Activated gamma-delta T cell treated with Interleukin-2 at 50 U/mL for 16 hours (primary cell): ENCODE measurements around the gene CLIP2.
"Not testable (repeated sequence)": the region's sequence is repeated elsewhere in the genome, so short reads cannot be mapped to it uniquely, and the experiment has no call there.

Source experiments
- DNase-seq: peaks from one replicate; pipeline ENCODE4 v3.0.0-alpha.2; 2020

The CLIP2 gene

DNA sequence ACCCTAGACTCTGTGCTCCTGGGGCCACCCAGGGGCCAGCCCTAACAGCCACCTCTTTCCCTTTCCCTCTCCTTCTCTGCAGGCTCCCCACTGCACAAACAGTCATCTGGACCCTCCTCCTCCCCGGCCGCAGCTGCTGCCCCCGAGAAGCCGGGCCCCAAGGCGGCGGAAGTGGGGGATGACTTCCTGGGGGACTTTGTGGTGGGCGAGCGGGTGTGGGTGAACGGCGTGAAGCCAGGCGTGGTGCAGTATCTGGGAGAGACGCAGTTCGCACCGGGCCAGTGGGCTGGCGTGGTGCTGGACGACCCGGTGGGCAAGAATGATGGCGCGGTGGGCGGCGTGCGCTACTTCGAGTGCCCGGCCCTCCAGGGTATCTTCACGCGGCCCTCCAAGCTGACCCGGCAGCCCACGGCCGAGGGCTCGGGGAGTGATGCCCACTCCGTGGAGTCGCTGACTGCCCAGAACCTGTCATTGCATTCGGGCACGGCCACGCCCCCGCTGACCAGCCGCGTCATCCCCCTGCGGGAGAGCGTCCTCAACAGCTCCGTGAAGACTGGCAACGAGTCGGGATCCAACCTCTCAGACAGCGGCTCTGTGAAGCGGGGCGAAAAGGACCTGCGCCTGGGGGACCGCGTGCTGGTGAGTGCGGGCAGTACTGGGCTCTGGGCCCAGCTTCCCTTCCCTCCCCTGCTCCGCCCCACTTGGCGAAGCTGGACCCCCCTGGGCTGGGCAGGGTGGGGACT is 49.3 kb downstream of the CLIP2 start:
- no peak for DNase-seq

DNA sequence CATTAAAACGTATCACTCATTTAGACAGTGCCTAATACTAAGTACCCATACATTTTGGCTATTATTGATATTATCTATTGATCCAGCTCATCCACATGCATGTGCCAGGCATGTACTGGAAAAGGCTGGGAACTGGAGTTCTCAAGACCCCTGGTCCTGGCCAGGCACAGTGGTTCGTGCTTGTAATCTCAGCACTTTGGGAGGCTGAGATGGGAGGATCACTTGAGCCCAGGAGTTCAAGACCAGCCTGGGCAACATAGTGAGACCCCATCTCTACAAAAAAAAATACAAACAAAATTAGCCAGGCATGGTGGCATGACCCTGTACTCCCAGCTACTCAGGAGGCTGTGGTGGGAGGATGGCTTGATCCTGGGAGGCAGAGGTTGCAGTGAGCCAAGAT is 50.4 kb downstream of the CLIP2 start:
- DNase-seq, result not testable (repeated sequence)

DNA sequence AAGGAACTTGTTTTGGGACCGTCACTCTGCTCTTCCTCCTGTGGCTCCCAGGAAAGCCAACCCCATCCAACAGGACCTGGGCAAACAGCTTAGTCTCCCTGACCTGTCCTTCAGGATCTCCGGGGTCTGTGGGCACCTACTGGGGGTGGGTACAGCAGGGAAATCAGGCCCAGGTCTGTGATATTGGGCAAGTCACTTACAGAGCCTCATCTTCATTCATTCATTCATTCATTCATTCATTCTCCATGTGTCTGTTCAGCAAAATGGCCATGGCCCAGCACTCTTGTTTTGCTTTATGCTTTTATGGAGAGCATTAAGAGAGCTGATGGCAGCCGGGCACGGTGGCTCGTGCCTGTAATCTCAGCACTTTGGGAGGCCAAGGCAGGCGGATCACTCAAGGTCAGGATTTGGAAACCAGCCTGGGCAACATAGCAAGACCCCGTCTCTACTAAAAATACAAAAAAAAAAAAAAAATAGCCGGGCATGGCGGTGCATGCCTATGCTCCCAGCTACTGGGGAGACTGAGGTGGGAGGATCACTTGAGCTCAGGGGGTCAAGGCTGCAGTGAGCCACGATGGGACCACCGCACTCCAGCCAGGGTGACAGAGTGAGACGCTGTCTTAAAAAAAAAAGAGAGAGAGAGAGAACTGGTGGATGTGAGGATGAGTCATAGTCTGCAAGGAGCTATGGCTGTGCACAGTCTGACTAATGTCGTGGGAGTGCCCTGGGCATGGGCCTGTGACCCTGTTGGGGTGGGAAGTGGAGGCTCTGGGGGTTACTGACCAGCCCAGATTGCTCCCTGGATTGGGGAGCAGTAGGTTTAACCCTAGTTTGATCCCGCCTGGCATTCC is 54.3 kb downstream of the CLIP2 start:
- DNase-seq, result no peak

DNA sequence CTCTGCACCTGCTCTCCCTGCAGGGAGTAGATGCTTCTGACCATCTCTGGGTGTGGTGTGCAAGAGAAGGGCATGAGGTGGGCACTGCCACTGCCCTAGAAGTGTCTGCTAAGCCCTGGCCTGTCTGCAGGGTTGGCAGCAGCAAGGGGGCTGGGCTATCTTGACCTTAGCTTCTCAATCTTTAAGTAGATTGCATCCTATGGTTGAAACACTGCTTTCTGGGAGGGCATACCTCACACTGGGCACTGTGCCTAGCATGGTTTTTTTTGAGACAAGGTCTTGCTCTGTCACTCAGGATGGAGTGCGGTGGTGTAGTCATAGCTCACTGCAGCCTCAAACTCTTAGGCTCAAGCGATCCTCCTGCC is 54.9 kb downstream of the CLIP2 start:
- no peak for DNase-seq

DNA sequence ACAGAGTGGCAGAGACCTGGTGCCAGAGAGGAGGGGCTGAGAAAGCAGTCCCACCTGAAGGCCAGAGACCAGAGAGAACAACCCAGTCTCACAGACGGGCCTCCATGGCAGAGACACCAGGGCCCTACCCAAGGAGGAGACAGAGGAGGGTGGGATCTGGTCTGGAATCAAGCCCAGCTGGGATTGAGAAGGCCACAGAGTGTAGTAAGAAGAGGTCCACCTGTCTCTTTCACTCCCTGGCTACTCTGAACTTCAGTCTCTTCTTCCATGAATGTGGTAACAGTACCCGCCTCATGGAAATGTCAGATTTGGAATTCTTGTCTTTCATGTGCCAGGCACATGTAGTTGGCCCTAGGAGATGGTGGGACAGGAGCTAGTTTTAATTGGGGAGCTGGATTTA is 55.6 kb downstream of the CLIP2 start:
- DNase-seq, result no peak

DNA sequence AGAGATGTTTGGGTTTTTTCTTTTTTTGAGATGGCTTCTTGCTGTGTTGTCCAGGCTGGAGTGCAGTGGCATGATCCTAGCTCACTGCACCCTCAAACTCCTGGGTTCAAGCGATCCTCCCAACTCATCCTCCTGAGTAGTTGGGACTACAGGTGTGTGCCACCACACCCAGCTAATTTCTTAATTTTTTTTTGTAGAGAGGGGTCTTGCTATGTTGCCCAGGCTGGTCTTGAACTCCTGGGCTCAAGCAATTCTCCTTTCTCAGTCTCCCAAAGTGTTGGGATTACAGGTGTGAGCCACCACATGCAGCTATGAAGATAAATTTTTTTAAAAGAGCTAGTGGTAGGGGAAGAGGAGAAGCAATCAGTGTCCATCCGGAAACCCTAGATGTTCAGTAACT is 56.8 kb downstream of the CLIP2 start:
- DNase-seq, result no peak

DNA sequence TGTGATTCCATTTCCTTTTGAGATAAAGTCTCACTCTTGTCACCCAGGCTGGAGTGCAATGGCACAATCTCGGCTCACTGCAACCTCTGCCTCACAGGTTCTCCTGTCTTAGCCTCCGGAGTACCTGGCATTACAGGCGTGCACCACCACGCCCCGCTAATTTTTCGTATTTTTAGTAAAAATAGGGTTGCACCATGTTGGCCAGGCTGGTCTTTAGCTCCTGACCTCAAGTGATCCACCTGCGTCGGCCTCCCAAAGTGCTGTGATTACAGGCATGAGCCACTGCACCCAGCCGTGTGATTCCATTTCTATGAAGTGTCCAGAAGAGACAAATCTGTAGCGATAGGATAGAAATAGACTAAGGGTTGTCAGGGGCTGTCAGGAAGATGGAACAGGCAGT is 60.4 kb downstream of the CLIP2 start:
- no peak for DNase-seq

DNA sequence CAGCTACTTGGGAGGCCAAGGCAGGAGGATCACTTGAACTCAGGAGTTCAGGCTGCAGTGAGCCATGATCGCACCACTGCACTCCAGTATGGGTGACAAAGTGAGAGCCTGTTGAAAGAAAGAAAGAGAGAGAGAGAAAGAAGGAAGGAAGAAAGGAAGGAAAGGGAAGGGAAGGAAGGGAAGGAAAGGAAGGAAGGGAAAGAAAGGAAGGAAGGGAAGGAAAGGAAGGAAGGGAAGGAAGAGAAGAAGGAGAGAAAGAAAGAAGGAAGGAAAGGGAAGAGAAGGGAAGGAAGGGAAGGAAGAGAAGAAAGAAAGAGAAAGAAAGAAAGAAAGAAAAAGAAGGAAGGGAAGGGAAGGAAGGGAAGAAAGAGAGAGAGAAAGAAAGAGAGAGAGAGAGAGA is 61.5 kb downstream of the CLIP2 start:
- DNase-seq, result no peak

DNA sequence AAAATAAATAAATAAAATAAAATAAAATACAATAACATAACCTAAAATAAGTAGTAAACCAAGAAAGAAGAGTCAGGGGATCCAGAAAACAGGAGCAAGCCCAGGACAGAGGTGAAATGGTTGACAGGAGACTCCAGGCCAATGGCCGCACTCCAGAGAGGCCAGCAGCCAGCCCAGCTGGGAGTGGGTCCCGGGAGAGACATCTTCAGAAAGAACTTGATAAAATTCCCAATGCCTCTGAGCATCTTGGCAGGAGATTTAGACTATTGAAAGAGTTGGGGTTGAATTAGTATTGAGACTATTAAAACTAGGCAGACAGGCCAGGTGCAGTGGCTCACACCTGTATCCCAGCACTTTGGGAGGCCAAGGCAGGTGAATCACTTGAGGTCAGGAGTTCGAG is 62.6 kb downstream of the CLIP2 start:
- no peak for DNase-seq

DNA sequence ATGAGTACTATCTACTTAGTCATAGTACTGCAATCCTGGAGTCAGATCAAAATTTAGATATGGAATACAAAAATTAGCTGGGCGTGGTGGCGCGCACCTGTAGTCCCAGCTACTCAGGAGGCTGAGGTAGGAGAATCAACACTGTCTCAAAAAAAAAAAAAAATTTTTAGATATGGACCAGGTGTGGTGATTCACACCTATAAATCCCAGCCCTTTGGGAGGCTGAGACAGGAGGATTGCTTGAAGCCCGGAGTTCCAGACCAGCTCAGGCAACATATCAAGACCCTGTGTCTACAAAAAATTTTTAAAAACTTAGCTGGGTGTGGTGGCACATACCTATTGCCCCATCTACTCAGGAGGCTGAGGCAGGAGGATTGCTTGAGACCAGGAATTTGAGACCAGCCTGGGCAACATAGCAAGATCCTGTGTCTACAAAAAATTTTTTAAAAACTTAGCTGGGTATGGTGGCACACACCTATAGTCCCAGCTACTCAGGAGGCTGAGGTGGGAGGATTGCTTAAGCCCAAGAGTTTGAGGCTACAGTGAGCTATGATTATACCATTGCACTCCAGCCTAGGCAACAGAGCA is 63.4 kb downstream of the CLIP2 start:
- not testable (repeated sequence) for DNase-seq

DNA sequence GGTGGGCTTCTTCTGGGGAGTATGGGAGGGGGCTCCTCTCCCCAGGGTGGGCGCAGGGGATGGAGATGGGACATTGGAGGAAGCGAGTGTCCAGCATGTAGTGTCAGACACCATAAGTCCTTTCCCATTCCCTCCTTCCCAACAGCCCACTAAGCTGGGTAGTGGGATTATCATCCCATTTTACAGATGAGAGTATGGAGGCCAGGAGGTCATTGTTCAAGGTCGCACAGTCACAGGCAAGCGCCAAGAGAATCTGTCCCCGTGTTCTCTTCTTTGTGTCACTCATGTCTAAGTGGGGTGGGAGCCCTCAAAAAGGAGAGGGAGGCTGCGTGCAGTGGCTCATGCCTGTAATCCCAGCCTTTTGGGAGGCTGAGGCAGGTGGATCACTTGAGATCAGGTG is 64.8 kb downstream of the CLIP2 start:
- DNase-seq, result no peak

DNA sequence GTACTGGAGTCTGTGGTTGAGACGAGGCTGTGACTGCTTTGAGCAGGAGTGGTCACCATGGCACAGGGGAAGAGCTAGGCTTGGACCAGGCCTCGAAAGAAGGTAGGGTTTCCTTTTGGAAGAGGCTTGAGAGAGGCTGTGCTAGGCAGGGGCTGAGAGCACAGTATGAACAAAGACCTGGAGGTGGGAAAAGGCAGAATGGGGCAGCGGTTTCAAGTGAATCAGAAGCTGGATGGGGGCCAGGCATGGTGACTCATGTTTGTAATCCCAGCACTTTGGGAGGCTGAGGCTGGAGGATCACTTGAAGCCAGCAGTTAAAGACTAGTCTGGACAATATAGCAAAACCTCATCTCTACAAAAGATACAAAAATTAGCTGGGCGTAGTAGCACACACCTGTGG is 65.9 kb downstream of the CLIP2 start:
- no peak for DNase-seq

DNA sequence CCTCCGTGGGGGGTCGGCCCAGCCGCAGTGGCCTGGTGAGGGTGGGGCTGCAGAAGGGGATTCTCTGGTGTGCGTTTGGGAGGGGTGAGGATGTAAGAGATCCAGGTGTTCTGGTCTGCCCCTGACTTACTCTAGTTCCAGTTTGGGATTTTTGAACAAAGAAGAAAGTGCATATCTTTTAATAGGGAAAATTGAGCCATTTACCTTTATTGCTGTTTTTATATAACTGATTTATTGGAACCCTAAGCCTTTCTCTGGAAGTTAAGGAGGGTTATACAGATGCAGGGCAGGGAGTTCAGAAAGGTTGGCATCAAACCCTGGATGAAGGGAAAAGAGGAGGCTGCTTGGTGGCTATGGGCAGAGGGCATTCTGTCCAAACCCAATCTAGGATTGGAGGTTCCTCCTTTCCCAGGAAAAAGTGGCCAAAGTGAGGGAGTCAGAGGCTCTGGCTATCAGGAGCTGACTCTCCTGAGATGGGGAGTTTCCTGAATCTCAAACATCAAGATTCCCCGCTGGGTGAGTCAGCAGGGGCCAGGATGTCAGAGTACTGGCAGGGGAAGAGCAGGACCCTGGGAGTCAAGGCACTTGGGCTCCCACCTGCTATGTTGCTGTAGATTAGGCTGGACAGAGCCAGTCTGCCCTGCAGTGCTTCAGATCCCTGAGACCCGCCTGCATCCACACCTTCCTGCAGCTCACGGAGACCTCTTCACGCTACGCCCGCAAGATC is 67.5 kb downstream of the CLIP2 start:
- no peak for DNase-seq

DNA sequence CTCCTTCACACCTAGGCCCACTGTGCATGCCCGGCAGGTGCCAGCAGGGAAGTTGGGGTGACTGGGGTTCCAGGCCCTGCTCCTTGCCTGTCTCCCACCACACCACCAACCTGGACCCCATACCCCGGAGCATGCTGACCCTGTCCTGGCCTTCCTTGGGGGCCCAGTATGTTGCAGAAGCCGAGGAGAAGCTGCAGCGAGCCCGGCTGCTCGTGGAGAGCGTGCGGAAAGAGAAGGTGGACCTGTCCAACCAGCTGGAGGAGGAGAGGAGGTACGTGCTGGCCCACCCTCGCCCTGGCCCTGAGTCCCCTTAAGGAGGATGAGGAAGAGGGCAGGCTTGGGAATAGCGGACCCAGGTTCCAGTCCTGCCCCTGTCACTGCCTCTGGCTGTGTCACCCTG is 70.8 kb downstream of the CLIP2 start:
- DNase-seq, result no peak

DNA sequence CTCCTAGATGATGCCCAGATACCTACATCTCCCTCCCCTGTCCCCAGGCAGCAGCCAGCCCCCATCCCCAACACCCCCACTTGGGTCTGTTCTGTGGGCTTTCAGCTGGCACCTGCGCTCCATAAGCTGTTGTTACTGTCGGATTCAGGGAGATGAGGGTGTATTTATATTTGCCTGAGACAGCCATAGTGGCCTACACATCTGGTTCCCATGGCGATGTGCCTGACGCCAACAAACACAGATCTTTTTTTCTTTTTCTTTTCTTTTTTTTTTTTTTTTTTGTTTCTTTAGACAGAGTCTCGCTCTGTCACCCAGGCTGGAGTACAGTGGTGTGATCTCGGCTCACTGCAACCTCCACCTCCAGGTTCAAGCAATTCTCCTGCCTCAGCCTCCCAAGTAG is 73.1 kb downstream of the CLIP2 start:
- no peak for DNase-seq

DNA sequence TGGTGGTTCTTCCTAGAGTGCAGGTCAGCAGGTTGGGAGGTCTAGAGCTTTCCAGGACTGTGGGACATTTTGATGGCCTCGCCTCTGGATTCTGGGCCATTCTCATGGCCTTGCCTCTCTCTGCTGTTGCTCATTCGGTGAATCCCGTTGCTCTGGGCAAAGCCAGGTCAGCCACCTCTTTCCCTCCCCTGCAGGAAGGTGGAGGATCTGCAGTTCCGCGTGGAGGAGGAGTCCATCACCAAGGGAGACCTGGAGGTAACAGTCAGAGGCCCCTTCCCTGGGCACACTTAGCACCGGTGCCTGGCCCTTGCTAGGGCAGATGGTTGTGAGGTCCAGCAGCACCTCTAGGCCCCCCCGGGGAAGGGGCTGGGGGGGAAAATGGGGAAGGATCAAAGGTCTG is 74.9 kb downstream of the CLIP2 start:
- DNase-seq, result no peak

DNA sequence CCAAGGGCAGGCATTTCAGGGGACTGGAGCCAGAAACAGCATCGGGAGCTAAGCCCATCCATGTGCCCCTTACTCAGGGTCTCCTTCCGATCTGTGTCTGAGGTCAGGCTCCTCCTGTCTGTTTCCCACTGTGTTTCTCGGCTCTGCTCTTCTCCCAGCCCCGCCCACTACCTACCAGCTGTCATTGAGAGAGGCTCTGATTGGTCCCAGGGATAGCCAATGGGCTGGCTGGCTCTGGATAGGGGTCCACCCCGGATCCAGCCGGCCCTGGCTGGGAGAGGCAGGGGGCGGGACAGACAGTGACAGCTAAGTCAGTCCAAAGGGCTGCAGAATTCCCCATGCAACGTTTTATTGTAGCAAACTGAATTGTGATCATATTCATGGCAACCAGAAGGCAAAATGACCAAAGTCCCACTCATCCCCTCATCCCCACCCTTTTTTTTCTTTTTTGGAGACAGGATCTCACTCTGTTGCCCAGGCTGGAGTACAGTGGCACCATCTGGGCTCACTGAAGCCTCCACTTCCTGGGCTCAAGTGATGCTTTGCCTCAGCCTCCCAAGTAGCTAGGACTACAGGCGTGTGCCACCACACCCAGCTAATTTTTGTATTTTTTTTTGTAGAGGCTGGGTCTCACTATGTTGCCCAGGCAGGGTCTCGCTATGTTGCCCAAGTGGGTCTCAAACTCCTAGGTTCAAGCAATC is 76.3 kb downstream of the CLIP2 start:
- DNase-seq, result no peak

DNA sequence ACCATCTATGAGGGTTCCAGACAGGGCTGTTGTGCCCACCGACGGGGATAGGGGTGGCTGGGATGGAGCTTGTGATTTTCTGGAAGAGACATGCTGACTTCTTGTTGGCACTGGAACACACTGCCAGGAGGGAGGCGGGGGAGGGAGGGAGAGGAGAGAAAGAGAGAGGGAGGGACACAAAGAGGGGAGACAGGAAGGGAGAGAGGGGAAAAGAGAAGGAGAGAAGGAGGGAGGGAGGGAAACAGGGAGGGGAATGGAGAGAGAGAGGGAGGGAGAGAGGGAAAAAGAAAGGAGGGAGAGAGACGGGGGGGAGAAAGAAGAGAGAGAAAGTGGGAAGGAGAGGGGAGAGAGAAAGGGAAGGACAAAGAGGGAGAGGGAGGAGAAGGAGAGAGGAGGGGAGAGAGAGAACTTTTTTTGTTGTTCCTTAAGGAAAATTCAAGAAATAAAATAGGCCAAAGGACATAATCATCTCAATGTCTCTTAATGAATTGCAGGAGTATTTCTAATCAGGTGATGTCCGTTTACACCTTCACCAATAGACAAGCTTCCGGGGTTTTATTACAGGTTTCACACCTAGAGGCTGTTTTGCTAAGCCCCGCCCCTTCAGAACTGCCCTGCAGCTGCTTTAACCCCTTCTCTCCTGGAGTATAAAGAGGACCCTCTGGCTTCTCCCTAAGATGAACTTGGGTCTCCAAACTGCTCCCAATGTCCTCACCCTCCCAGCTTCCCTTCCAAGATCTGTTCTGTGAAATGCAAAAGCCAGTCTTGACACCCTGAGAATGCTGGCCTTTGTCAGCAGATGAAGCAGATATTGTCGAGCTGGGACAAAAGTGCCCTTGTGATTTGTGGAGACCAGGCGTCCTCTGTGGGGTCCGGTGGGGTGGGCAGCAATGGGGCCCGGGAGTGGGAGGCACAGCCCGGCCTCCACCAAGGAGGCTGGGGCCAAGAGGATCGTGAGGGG is 82.5 kb downstream of the CLIP2 start:
- DNase-seq, result no peak

DNA sequence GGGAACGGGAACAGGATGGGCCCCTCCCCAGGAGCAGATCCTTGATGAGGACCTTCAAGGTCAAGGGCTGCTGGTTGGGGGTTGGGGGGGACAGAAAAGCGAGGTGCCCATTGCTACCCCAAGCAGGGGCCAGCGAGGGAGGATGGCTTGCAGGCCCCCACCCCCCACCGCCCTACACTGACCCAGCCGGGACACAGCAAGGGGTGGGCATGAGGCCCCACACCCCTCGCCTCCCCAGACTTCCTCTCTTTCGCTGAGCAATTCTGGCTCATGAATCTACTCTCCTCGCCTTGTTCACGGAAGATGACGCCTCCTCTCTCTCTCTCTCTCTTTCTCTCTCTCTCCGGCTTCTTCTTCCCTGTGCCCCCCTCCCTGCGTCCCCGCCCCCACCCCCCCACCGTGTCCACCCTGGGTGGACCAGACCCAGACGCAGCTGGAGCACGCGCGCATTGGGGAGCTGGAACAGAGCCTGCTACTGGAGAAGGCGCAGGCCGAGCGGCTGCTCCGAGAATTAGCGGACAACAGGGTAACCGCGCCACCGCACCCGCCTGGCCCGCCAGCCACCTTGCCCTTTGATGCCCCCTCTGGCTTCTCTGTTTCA is 83.4 kb downstream of the CLIP2 start:
- DNase-seq, result no peak

DNA sequence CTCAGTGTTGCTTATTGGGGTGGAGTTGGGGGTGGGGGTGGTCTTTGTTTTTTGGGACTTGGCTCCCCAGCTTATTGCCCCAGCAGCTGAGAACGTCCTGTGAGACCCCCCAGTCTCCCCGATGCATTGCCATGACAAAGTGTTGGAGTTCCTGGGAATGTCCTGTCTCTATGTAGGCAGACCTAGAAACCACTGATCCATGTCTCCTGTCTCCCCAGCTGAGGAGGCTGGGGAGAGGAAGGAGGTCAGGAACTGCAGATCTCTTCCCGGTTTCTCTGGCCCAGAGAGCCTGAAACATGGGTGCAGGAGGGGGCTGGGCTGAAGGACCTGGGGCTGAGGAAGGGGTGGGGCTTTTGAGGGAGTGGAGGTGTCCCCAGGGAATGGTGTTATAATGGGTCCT is 84.3 kb downstream of the CLIP2 start:
- DNase-seq, result no peak

DNA sequence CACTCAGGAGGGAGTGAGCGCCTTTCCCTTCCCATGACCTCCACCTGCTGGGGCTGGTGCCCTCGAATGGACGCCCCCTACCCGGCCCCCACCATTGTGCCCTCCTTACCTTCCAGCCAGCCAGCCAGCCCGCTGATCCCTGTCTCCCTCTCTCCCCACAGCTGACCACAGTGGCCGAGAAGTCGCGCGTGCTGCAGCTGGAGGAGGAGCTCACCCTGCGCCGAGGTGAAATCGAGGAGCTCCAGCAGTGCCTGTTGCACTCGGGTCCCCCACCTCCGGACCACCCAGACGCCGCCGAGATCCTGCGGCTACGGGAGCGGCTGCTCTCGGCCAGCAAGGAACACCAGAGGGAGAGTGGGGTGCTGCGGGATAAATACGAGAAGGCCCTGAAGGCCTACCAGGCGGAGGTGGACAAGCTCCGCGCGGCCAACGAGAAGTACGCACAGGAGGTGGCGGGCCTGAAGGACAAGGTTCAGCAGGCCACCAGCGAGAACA is 86.6 kb downstream of the CLIP2 start:
- DNase-seq, result no peak
